LNCaP clone FGC (cell line): Measurements from ENCODE around the gene UNC119.

Experiments used
- DNase-seq: peaks from one replicate; pipeline ENCODE4 v3.0.0-alpha.2; 2011; ENCODE audit warnings: low read depth
- H3K4me3 ChIP-seq: 2 replicates; pipeline ENCODE4 v1.5.1; 2011; ENCODE audit warnings: mild to moderate bottlenecking, low read depth, low read length, control low read depth
- TF ChIP-seq, protein P1 (sequence below): IDR thresholded peaks from 2 replicates; pipeline ENCODE4 v1.5.1; 2012; ENCODE audit warnings: mild to moderate bottlenecking; ENCODE audit not compliant: control insufficient read depth, insufficient read depth; ENCODE audit errors: extremely low read depth

Gene UNC119

DNA sequence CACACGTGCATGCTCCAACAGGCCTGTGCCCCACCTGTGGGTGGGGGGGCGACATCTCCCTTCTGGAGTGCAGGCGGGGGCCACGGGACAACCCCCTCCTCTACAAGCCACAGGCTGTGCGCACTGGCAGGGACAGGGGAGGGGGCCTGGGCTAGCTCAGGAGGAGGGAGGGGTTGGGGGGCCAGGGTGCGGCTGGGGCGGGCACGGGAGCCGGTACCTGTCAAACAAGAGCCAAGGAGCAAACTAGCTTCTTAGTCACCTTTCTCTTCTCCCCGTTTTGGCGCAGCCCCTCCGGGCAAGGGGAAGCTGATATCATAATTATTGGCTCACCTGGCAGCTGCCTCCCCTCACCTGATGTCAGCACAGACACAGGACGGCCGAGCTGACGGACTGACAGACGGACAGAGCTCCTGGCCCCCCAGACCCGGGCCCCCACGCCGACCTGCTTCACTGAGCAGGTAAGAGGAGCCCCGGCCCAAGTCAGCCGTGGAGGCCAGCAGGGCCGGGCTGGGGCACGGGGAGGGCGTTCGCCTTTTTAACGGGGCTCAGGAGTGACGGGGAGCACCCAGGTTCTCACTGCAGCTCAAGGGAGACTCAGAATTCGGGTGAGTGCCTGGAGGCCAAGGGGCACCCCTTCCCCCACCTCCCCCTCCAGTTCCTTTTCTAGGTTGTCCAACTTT is 46.3 kb downstream of the UNC119 start, which contains the start of gene FOXN1:
FOXN1 (plus strand) TSS at position 363 of the 680 bp plus-strand sequence. CDS start 17,622 bp downstream, outside the sequence.
- TF ChIP-seq, protein P1, sequence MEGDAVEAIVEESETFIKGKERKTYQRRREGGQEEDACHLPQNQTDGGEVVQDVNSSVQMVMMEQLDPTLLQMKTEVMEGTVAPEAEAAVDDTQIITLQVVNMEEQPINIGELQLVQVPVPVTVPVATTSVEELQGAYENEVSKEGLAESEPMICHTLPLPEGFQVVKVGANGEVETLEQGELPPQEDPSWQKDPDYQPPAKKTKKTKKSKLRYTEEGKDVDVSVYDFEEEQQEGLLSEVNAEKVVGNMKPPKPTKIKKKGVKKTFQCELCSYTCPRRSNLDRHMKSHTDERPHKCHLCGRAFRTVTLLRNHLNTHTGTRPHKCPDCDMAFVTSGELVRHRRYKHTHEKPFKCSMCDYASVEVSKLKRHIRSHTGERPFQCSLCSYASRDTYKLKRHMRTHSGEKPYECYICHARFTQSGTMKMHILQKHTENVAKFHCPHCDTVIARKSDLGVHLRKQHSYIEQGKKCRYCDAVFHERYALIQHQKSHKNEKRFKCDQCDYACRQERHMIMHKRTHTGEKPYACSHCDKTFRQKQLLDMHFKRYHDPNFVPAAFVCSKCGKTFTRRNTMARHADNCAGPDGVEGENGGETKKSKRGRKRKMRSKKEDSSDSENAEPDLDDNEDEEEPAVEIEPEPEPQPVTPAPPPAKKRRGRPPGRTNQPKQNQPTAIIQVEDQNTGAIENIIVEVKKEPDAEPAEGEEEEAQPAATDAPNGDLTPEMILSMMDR = no peak
- no peak for DNase-seq
- H3K4me3 ChIP-seq = no peak within 1 kb of the TSS

DNA sequence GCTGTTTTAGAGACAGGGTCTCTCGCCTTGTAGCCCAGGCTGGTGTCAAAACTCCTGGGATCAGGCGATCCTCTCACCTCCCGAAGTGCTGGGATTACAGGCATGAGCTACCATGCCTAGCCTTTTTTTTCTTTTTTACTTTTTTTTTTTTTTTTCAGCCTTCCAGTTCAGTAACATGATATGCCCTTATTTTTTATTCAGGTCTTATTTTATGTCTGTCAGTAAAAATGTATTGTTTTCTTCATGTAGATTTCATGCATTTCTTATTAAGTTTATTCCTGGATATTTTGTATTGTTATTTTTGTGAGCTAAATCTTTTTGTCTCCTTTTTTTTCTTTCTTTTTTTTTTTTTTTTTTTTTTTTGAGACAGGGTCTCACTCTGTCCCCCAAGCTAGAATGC is 49.0 kb downstream of the UNC119 start:
- no peak overlapping the region for H3K4me3 ChIP-seq
- TF ChIP-seq, protein P1 = no peak
- DNase-seq = no peak

DNA sequence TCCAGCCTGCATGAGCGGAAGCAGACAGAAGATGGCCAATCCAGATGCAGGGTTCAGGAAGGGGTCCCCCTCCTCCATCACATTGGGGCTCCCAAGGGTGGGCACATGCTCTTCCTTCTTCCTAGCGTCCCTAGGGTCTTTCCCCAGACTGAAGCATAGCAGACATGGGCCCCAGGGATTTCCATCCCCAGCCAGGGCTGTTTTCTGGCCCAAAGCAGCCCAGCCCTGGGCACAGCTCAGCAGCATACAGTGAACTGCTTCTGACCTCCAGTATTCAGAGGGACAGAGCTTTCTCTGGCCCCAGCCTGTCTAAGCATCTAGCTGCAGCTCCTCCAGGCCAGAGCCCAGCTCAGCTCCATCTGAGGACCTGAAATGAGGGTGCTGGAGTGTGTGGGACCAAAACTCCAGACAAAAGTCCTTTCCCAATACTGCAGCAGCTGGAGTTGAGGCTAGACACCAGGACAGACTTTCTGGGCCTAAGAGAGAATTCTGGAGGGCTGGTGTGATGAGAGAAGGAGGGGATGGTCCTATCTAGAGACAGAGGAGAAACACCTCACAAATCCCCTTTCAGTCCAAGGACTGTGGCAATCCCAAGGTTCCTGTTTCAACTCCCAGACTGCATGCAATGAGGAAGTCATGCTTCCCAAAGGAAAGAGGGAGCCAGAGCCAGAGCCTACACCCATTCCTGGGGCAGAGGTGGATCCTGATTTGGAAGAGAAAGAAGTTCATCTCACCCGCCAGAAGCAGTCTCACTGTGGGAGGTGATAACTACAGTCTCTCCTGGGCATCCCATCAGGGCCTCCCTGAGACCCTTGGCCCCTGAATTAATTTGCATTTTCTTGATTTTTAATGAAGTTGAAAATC is 50.8 kb downstream of the UNC119 start:
- TF ChIP-seq, protein P1 = no peak
- DNase-seq = no peak
- H3K4me3 ChIP-seq = no peak overlapping the region

DNA sequence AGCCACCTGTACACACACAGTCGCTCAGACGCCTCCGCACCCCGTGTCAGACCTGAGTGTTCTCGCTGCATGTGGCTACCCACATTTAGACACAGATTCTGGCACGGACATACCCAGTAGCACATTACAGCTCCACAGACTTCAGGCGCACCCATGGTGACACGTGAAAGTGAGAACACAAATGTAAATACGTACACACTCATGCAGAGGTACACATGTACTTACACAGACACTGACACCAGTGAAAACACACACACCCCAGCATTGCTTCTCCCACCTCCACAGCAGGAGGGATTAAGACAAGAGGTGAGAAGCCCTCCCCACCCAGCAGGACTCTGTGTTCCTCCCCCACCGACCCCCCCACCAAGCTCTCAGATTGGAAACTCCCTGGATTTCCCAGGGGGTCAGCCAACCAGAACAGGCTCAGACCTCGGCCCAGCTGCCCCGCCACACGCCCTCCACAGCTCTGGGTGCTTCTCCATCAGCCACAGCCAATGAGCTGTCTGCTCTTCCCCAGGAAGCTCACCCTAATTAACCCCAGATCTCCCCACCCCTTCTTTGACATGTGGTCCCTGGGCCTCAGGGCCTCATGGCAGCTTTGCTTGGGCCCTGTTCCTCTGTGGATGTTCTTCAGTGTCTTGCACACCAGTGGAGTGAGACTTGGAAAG is 51.6 kb downstream of the UNC119 start:
- no peak overlapping the region for H3K4me3 ChIP-seq
- DNase-seq = no peak
- TF ChIP-seq, protein P1 = no peak

DNA sequence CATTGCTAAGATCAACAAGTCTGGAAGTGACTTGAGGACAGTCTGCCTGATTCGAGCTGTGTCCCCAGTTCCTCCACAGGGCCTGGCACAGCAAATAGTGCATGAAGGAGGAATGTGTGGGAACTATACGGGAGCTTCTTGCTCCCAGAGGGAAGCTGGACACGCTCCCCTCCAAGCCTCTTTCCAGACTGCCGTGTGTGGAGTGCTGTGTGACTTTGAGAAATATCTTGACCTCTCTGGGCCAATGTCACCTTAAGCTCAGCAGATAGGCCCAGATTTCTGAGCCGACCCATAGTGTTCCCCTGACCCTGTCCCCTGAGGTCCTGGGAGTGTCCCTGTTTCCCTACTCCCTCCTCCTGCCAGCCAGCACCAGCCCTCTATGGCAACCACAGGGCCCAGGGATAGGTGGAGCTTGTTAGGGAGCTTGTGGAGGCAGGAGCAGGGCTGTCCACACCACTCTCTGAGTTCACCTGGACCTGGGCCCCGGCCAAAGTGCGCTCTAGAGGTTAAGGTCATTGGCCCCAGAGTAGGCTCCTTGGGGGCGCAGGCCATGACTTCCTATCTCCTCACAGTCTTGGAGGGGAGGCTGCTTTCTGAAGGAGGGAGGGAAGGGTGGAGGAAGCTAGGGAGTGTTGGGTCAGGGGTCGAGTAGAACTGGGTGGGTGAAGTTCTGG is 52.6 kb downstream of the UNC119 start:
- TF ChIP-seq, protein P1 = no peak
- DNase-seq = no peak
- H3K4me3 ChIP-seq = no peak overlapping the region

DNA sequence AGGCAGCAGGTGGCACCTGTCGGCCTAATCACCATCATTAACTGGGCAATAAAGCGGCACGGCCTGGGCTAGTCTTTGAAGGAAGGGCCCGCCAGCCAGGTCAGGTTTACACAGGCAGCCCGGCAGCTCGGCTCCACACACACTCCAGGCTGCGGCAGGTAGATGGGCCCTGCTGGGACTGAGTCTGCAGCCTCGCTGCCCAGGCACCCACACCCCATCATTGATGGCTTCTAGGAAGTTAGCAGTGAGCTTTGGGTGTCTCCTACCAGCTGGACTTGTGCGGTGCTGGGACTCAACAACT is 53.1 kb downstream of the UNC119 start:
- no peak for DNase-seq
- H3K4me3 ChIP-seq = no peak overlapping the region
- TF ChIP-seq, protein P1 = no peak
